H9 (cell line): ENCODE data around the gene GOLGA8N. TPM values are rescaled to one million over a fixed set of nuclear protein-coding genes. Genes with fewer than 3 reads are reported as not detected.

Experiments
- DNase-seq: peaks from one replicate; pipeline ENCODE4 v3.0.0-alpha.2; 2017
- H2AFZ ChIP-seq: one replicate; pipeline ENCODE4 v1.6.1; 2013; ENCODE audit warnings: mild to moderate bottlenecking, low read length, control low read depth, moderate library complexity
- H2AK5ac ChIP-seq: 2 replicates; pipeline ENCODE4 v1.6.1; 2013; ENCODE audit warnings: low read length, control low read depth, mixed read lengths; ENCODE audit not compliant: insufficient read length
- H2BK120ac ChIP-seq: one replicate; pipeline ENCODE4 v1.6.1; 2013; ENCODE audit warnings: low read depth, mild to moderate bottlenecking, low read length, control low read depth, inconsistent platforms; ENCODE audit not compliant: poor library complexity, severe bottlenecking
- H2BK12ac ChIP-seq: 2 replicates; pipeline ENCODE4 v1.6.1; 2013; ENCODE audit warnings: low read length, control low read depth, mixed read lengths, low read depth; ENCODE audit not compliant: insufficient read length
- H2BK15ac ChIP-seq: 2 replicates; pipeline ENCODE4 v1.6.1; 2013; ENCODE audit warnings: low read depth, low read length, control low read depth
- H2BK20ac ChIP-seq: one replicate; pipeline ENCODE4 v1.6.1; 2013; ENCODE audit warnings: low read depth, mild to moderate bottlenecking, low read length, control low read depth, inconsistent platforms; ENCODE audit not compliant: poor library complexity, severe bottlenecking
- H2BK5ac ChIP-seq: 2 replicates; pipeline ENCODE4 v1.6.1; 2013; ENCODE audit warnings: low read length, control low read depth, mixed read lengths; ENCODE audit not compliant: insufficient read length
- H3K14ac ChIP-seq: 2 replicates; pipeline ENCODE4 v1.6.1; 2013; ENCODE audit warnings: low read length, control low read depth; ENCODE audit not compliant: insufficient read depth
- H3K18ac ChIP-seq: 2 replicates; pipeline ENCODE4 v1.6.1; 2013; ENCODE audit warnings: low read depth, mild to moderate bottlenecking, mixed read lengths, low read length, control low read depth; ENCODE audit not compliant: insufficient read length
- H3K23ac ChIP-seq: 2 replicates; pipeline ENCODE4 v1.6.1; 2013; ENCODE audit warnings: low read length, control low read depth, mixed read lengths, low read depth; ENCODE audit not compliant: insufficient read length
- H3K23me2 ChIP-seq: 2 replicates; pipeline ENCODE4 v1.6.1; 2013; ENCODE audit warnings: low read depth, mild to moderate bottlenecking, mixed read lengths, low read length, control low read depth; ENCODE audit not compliant: insufficient read length, poor library complexity, severe bottlenecking
- H3K27ac ChIP-seq: 2 replicates; pipeline ENCODE4 v1.5.1; 2013; ENCODE audit warnings: low read length, control low read depth, mixed read lengths, low read depth; ENCODE audit not compliant: insufficient read length
- H3K27me3 ChIP-seq: 2 replicates; pipeline ENCODE4 v1.6.1; 2013; ENCODE audit warnings: low read length, control low read depth, inconsistent platforms; ENCODE audit not compliant: insufficient read depth
- H3K4ac ChIP-seq: 2 replicates; pipeline ENCODE4 v1.6.1; 2013; ENCODE audit warnings: low read depth, mild to moderate bottlenecking, control low read depth, inconsistent platforms, low read length, moderate library complexity
- H3K4me1 ChIP-seq: 2 replicates; pipeline ENCODE4 v1.6.1; 2013; ENCODE audit warnings: low read length, control low read depth, inconsistent platforms; ENCODE audit not compliant: insufficient read depth
- H3K4me2 ChIP-seq: 2 replicates; pipeline ENCODE4 v1.6.1; 2013; ENCODE audit warnings: low read length, control low read depth, mixed read lengths; ENCODE audit not compliant: insufficient read length, insufficient read depth
- H3K56ac ChIP-seq: 2 replicates; pipeline ENCODE4 v1.6.1; 2013; ENCODE audit warnings: low read depth, mild to moderate bottlenecking, mixed read lengths, low read length, control low read depth; ENCODE audit not compliant: insufficient read length
- H3K79me1 ChIP-seq: 2 replicates; pipeline ENCODE4 v1.6.1; 2013; ENCODE audit warnings: low read depth, mild to moderate bottlenecking, moderate library complexity, low read length, control low read depth, inconsistent platforms; ENCODE audit not compliant: insufficient read depth, poor library complexity, severe bottlenecking
- H3K79me2 ChIP-seq: 2 replicates; pipeline ENCODE4 v1.6.1; 2013; ENCODE audit warnings: low read length, control low read depth, inconsistent platforms; ENCODE audit not compliant: insufficient read depth
- H3K9ac ChIP-seq: 2 replicates; pipeline ENCODE4 v1.6.1; 2013; ENCODE audit warnings: low read length, control low read depth, mixed read lengths; ENCODE audit not compliant: insufficient read length; ENCODE audit errors: extremely low read depth
- H3K9me3 ChIP-seq: one replicate; pipeline ENCODE4 v1.6.1; 2013; ENCODE audit warnings: low read depth, low read length, inconsistent platforms; ENCODE audit not compliant: control insufficient read depth
- H3T11ph ChIP-seq: one replicate; pipeline ENCODE4 v1.6.1; 2013; ENCODE audit warnings: mild to moderate bottlenecking, low read length, control low read depth, inconsistent platforms
- H4K20me1 ChIP-seq: one replicate; pipeline ENCODE4 v1.6.1; 2013; ENCODE audit not compliant: control insufficient read depth, insufficient read length, insufficient read depth
- H4K5ac ChIP-seq: 2 replicates; pipeline ENCODE4 v1.6.1; 2013; ENCODE audit warnings: low read depth, mild to moderate bottlenecking, mixed read lengths, low read length, control low read depth; ENCODE audit not compliant: insufficient read length
- H4K8ac ChIP-seq: replicated peaks from 2 replicates; pipeline ENCODE4 v1.6.1; 2013; ENCODE audit warnings: low read length, control low read depth, mixed read lengths, low read depth; ENCODE audit not compliant: insufficient read length
- H4K91ac ChIP-seq: 2 replicates; pipeline ENCODE4 v1.6.1; 2013; ENCODE audit warnings: low read depth, mild to moderate bottlenecking, moderate library complexity, mixed read lengths, low read length, control low read depth; ENCODE audit not compliant: insufficient read length
- H3K27ac Mint-ChIP-seq, 3 experiments: 2 replicates in 2 of 3; 3 replicates in 1 of 3; pipeline ENCODE4 v1.8.0; 2020 to 2021; ENCODE audit warnings: mixed read lengths in 3 of 3, mild to moderate bottlenecking in 1 of 3, moderate library complexity in 1 of 3
- H3K27me3 Mint-ChIP-seq: 2 replicates; pipeline ENCODE4 v1.8.0; 2021; ENCODE audit warnings: low read depth, mild to moderate bottlenecking, moderate library complexity, mixed read lengths
- H3K36me3 Mint-ChIP-seq, 3 experiments: 2 replicates in 2 of 3; 3 replicates in 1 of 3; pipeline ENCODE4 v1.8.0; 2020 to 2021; ENCODE audit warnings: low read depth in 3 of 3, mixed read lengths in 3 of 3; ENCODE audit not compliant: insufficient read depth in 1 of 3
- H3K4me1 Mint-ChIP-seq, 2 experiments: 2 replicates each; pipeline ENCODE4 v1.8.0; 2020; ENCODE audit warnings: mixed read lengths in 2 of 2
- H3K4me3 Mint-ChIP-seq, 2 experiments: 2 replicates in 1 of 2; 3 replicates in 1 of 2; pipeline ENCODE4 v1.8.0; 2020 to 2021; ENCODE audit warnings: mild to moderate bottlenecking in 2 of 2, mixed read lengths in 2 of 2, moderate library complexity in 1 of 2
- H3K9me3 Mint-ChIP-seq, 2 experiments: 2 replicates in 1 of 2; 3 replicates in 1 of 2; pipeline ENCODE4 v1.8.0; 2020; ENCODE audit warnings: mild to moderate bottlenecking in 2 of 2, mixed read lengths in 2 of 2, moderate library complexity in 1 of 2
- CTCF ChIP-seq: fragments of 200-600 bp; sonication (generic); conservative IDR thresholded peaks from 3 replicates; pipeline ENCODE4 v1.8.0; 2021; ENCODE audit warnings: antibody characterized with exemption, mild to moderate bottlenecking
- WGBS: extraction: QIAGEN DNeasy Blood & Tissue Kit; methylation state at CpG from one replicate; pipeline ENCODE4 v1.1.7; 2013; ENCODE audit warnings: missing lambda C conversion rate, low lambda C conversion rate, mixed read lengths; ENCODE audit not compliant: insufficient read length; ENCODE audit errors: extremely low coverage; 5-methylcytosine and 5-hydroxymethylcytosine counted together
- total RNA-seq: library from RNA; stranded (reverse); gene quantifications from 2 replicates; pipeline ENCODE4 v1.2.1, GENCODE V29; 2021

Gene GOLGA8N
- total RNA-seq, 1 experiment from 2014 or later = 0.50 TPM

GRCh38 chr15:32652178-32652577 lies 58.9 kb downstream of the GOLGA8N start:
- no peak overlapping the region for H2BK120ac ChIP-seq
- H4K20me1 ChIP-seq = no peaks in the 10 kb centered on the region
- H2BK12ac ChIP-seq = no peak overlapping the region
- no peaks in the 10 kb centered on the region for H3K79me1 ChIP-seq
- H3K27me3 ChIP-seq = no peaks in the 10 kb centered on the region
- H3K9ac ChIP-seq = no peak overlapping the region
- no peak overlapping the region for H3K27ac ChIP-seq
- Mint-ChIP-seq H3K9me3 (no peaks in the 10 kb centered on the region; a peak in 1 of 5 replicates), H3K4me3 (no peak overlapping the region), H3K36me3 (peaks cover 3 to 26% (median 8%) of the 10 kb centered on the region in 3 experiments; a peak in 5 of 7 replicates), H3K27ac (peak overlapping the region in 2 of 3 experiments; percentile 7 to 25; a peak in 3 of 7 replicates), H3K4me1 (peaks cover 35 to 47% of the 10 kb centered on the region in 2 experiments), H3K27me3 (no peaks in the 10 kb centered on the region)
- no peak overlapping the region for H2AFZ ChIP-seq
- no peak overlapping the region for H3K56ac ChIP-seq
- no peak overlapping the region for H2AK5ac ChIP-seq
- H3K14ac ChIP-seq = no peak overlapping the region
- no peak for DNase-seq
- no peak overlapping the region for H2BK5ac ChIP-seq
- H3K23ac ChIP-seq = no peak overlapping the region
- no peak for TF ChIP-seq CTCF
- no peaks in the 10 kb centered on the region for H3K4me1 ChIP-seq
- no peak overlapping the region for H3K4me2 ChIP-seq
- H3T11ph ChIP-seq = no peak overlapping the region
- H3K18ac ChIP-seq = no peak overlapping the region
- WGBS = no CpG with 5 or more reads among the region's 3 CpGs
- H4K5ac ChIP-seq = no peak overlapping the region
- no peak overlapping the region for H3K4ac ChIP-seq
- H4K91ac ChIP-seq = no peak overlapping the region
- H2BK15ac ChIP-seq = no peak overlapping the region
- no peak overlapping the region for H2BK20ac ChIP-seq
- no peaks in the 10 kb centered on the region for H3K79me2 ChIP-seq
- H4K8ac ChIP-seq = no peak overlapping the region
- H3K9me3 ChIP-seq = no peaks in the 10 kb centered on the region
- no peaks in the 10 kb centered on the region for H3K23me2 ChIP-seq
